Breast epithelium (tissue), 3 donors: Measurements from ENCODE around the gene SAMD3.

Experiments used
- CTCF ChIP-seq, 3 donors: fragments of 450-650 bp; IDR thresholded peaks; one replicate each; pipeline ENCODE4 v1.5.1; 2016 to 2017; ENCODE audit warnings: antibody characterized with exemption in 3 of 3, mild to moderate bottlenecking in 3 of 3, moderate library complexity in 3 of 3
- POLR2A ChIP-seq: fragments of 450-650 bp; IDR thresholded peaks from one replicate; pipeline ENCODE4 v1.6.1; 2016; ENCODE audit warnings: antibody characterized with exemption, mild to moderate bottlenecking, moderate library complexity
- POLR2AphosphoS5 ChIP-seq, 3 donors: sonication (generic); formaldehyde crosslinking; IDR thresholded peaks; one replicate each; pipeline ENCODE4 v1.6.1; 2017; ENCODE audit warnings: antibody characterized with exemption in 3 of 3

GRCh38 chr6:130190701-130191690, 31.8 kb downstream of the SAMD3 start:
- TF ChIP-seq POLR2AphosphoS5 (IDR thresholded peaks at IDR 0.05) (no peak), CTCF (IDR thresholded peaks at IDR 0.05) (no peak), POLR2A (no peak)
